Hepatocyte (in vitro differentiated cells): ENCODE results near the gene EYS. TPM values are rescaled to one million over a fixed set of nuclear protein-coding genes. Genes with fewer than 3 reads are reported as not detected.

ENCODE experiments used
- DNase-seq: peaks from one replicate; pipeline ENCODE4 v3.0.0-alpha.2; 2016; ENCODE audit warnings: low spot score
- H2AFZ ChIP-seq: fragments of 200-600 bp; sonication (generic); 2 replicates; pipeline ENCODE4 v1.6.0; 2016; ENCODE audit warnings: antibody characterized with exemption, mild to moderate bottlenecking
- H3K27ac ChIP-seq: fragments of 200-600 bp; sonication (generic); 2 replicates; pipeline ENCODE4 v1.5.1; 2016; ENCODE audit warnings: mild to moderate bottlenecking
- H3K27me3 ChIP-seq: fragments of 200-600 bp; sonication (generic); 2 replicates; pipeline ENCODE4 v1.6.1; 2016
- H3K36me3 ChIP-seq: fragments of 200-600 bp; sonication (generic); replicated peaks from 2 replicates; pipeline ENCODE4 v1.5.1; 2016; ENCODE audit warnings: low read depth; ENCODE audit not compliant: insufficient read depth
- H3K4me1 ChIP-seq: fragments of 200-600 bp; sonication (generic); 2 replicates; pipeline ENCODE4 v1.5.1; 2016; ENCODE audit warnings: mild to moderate bottlenecking, moderate library complexity; ENCODE audit not compliant: insufficient read depth
- H3K4me2 ChIP-seq: fragments of 200-600 bp; sonication (generic); 2 replicates; pipeline ENCODE4 v1.6.0; 2016
- H3K4me3 ChIP-seq: fragments of 200-600 bp; sonication (generic); 2 replicates; pipeline ENCODE4 v1.5.1; 2016; ENCODE audit warnings: mild to moderate bottlenecking
- H3K79me2 ChIP-seq: fragments of 200-600 bp; sonication (generic); 2 replicates; pipeline ENCODE4 v1.6.0; 2017; ENCODE audit warnings: mild to moderate bottlenecking
- H3K9me2 ChIP-seq: fragments of 200-600 bp; sonication (generic); replicated peaks from 2 replicates; pipeline ENCODE4 v1.6.0; 2017; ENCODE audit warnings: mild to moderate bottlenecking; ENCODE audit not compliant: insufficient read depth
- H3K9me3 ChIP-seq: fragments of 200-600 bp; sonication (generic); 2 replicates; pipeline ENCODE4 v1.5.1; 2016; ENCODE audit warnings: low read depth, mild to moderate bottlenecking
- H4K20me1 ChIP-seq: fragments of 200-600 bp; sonication (generic); 2 replicates; pipeline ENCODE4 v1.6.0; 2016; ENCODE audit warnings: mild to moderate bottlenecking; ENCODE audit not compliant: insufficient read depth, poor library complexity, severe bottlenecking
- EZH2 ChIP-seq: fragments of 200-600 bp; sonication (generic); IDR thresholded peaks from 2 replicates; pipeline ENCODE4 v1.6.1; 2016; ENCODE audit warnings: antibody characterized with exemption, mild to moderate bottlenecking, borderline replicate concordance
- EZH2phosphoT487 ChIP-seq: fragments of 200-600 bp; sonication (generic); IDR thresholded peaks from one replicate; pipeline ENCODE4 v1.6.1; 2018; ENCODE audit warnings: antibody characterized with exemption, mild to moderate bottlenecking, low read depth, moderate library complexity; ENCODE audit not compliant: unreplicated experiment, severe bottlenecking
- whole genome bisulfite sequencing: methylation state at CpG from one replicate; pipeline ENCODE4 v1.1.6; 2016; ENCODE audit warnings: low lambda C conversion rate; ENCODE audit errors: missing lambda C conversion rate; 5-methylcytosine and 5-hydroxymethylcytosine counted together
- polyA plus RNA-seq: library from polyadenylated mRNA; unstranded; fragments of >200 nt; fragmentation: Nextera tagmentation; extraction: Ambion mirVana; gene quantifications from 2 replicates; pipeline ENCODE4 v1.2.1, GENCODE V29; 2016
- total RNA-seq: library from RNA; depleted of rRNA; stranded (reverse); fragments of >200 nt; gene quantifications from 2 replicates; pipeline ENCODE4 v1.2.3, GENCODE V29; 2014
- TF ChIP-seq, protein P1 (sequence below): fragments of 200-600 bp; sonication (generic); IDR thresholded peaks from 2 replicates; pipeline ENCODE4 v1.5.1; 2016; ENCODE audit warnings: antibody characterized with exemption, mild to moderate bottlenecking; ENCODE audit not compliant: poor library complexity

EYS gene
- total and polyA plus RNA-seq, 2 experiments from 2014 or later = 0.57 to 0.68 TPM

- WGBS = 92% methylated on average over 23 of the region's 23 CpGs
- no peaks in the 10 kb centered on the region for H3K9me3 ChIP-seq
- H3K4me1 ChIP-seq = peaks cover 16% of the 10 kb centered on the region
- H3K36me3 ChIP-seq = no peaks in the 10 kb centered on the region
- no peak overlapping the region for H3K4me3 ChIP-seq
- H3K27ac ChIP-seq = peak overlapping the region; percentile 73
- no peak overlapping the region for H3K4me2 ChIP-seq
- no peaks in the 10 kb centered on the region for H3K79me2 ChIP-seq
- TF ChIP-seq, protein P1, sequence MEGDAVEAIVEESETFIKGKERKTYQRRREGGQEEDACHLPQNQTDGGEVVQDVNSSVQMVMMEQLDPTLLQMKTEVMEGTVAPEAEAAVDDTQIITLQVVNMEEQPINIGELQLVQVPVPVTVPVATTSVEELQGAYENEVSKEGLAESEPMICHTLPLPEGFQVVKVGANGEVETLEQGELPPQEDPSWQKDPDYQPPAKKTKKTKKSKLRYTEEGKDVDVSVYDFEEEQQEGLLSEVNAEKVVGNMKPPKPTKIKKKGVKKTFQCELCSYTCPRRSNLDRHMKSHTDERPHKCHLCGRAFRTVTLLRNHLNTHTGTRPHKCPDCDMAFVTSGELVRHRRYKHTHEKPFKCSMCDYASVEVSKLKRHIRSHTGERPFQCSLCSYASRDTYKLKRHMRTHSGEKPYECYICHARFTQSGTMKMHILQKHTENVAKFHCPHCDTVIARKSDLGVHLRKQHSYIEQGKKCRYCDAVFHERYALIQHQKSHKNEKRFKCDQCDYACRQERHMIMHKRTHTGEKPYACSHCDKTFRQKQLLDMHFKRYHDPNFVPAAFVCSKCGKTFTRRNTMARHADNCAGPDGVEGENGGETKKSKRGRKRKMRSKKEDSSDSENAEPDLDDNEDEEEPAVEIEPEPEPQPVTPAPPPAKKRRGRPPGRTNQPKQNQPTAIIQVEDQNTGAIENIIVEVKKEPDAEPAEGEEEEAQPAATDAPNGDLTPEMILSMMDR = no peak
- TF ChIP-seq EZH2 (no peak), EZH2phosphoT487 (no peak)
- no peaks in the 10 kb centered on the region for H3K27me3 ChIP-seq
- H2AFZ ChIP-seq = no peak overlapping the region
- no peaks in the 10 kb centered on the region for H4K20me1 ChIP-seq
- DNase-seq = peak; percentile 6
- H3K9me2 ChIP-seq = no peaks in the 10 kb centered on the region
Observed at GRCh38 chr6:64681416-64682160, 1025.4 kb downstream of the EYS start.

DNA sequence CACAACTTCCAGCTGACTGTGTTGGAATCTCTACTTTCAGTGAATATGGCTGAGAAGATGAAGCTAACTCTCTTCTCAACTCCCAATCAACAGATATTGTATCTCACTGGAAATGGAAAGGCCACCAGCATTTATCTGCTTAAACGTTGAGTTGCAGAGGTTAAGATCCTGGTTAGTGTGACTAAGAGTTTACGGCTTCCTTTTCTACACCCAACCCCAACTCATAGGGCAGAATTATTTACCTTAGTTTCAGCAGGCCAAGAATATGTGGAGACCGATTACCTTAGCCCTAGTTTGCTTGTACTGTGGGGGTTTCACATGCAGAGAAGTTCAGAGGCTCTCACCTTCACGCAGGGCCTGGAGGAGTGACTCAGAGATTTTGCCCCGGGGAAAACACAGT lies 1026.6 kb downstream of the EYS start:
- H4K20me1 ChIP-seq = no peaks in the 10 kb centered on the region
- 50% methylated on average over 5 of the region's 5 CpGs for WGBS
- no peaks in the 10 kb centered on the region for H3K9me2 ChIP-seq
- peaks cover 16% of the 10 kb centered on the region for H3K4me1 ChIP-seq
- peak overlapping the region; percentile 73 for H3K27ac ChIP-seq
- H3K4me2 ChIP-seq = no peak overlapping the region
- no peak overlapping the region for H3K4me3 ChIP-seq
- H3K9me3 ChIP-seq = no peaks in the 10 kb centered on the region
- peak; percentile 6 for DNase-seq
- no peak overlapping the region for H2AFZ ChIP-seq
- no peaks in the 10 kb centered on the region for H3K79me2 ChIP-seq
- no peaks in the 10 kb centered on the region for H3K36me3 ChIP-seq
- TF ChIP-seq, protein P1 = no peak
- TF ChIP-seq EZH2phosphoT487 (no peak), EZH2 (no peak)
- H3K27me3 ChIP-seq = no peaks in the 10 kb centered on the region

DNA sequence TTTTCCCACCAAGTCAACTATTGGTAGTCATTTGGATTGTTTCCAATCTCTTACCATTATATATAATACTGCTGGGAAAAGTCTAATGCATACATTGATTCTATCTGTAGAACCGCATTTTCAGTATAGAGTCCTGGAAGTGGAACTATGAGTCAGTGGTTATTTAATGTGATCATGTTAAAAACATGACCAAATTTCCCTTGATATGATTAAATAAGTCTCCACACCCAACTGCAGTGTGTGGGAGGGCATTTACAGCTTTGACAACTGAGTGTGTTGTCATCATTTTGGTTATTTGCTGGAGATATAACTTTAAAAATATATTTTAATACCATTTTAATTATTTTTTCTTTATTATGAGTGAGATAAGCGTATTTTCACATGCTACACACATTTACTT lies 1027.6 kb downstream of the EYS start:
- H4K20me1 ChIP-seq = no peaks in the 10 kb centered on the region
- H3K27ac ChIP-seq = no peak overlapping the region
- H3K27me3 ChIP-seq = no peaks in the 10 kb centered on the region
- H3K4me1 ChIP-seq = peaks cover 14% of the 10 kb centered on the region
- H3K9me2 ChIP-seq = no peaks in the 10 kb centered on the region
- no peak for DNase-seq
- WGBS = 91% methylated on average over 2 of the region's 2 CpGs
- TF ChIP-seq, protein P1 = no peak
- no peak for TF ChIP-seq EZH2phosphoT487
- no peak for TF ChIP-seq EZH2
- no peak overlapping the region for H2AFZ ChIP-seq
- H3K36me3 ChIP-seq = no peaks in the 10 kb centered on the region
- no peaks in the 10 kb centered on the region for H3K9me3 ChIP-seq
- H3K4me3 ChIP-seq = no peak overlapping the region
- no peak overlapping the region for H3K4me2 ChIP-seq
- no peaks in the 10 kb centered on the region for H3K79me2 ChIP-seq
